ENCODE data around the gene KCNQ5.

GRCh38 chr6:72733045-72733444 is 111.2 kb downstream of the KCNQ5 start:
- TF ChIP-seq SIN3A (IDR thresholded peaks at IDR 0.05; ENCODE audit: low read depth) (no peak), CTCF (IDR thresholded peaks at IDR 0.05 in 2 of 3, conservative IDR thresholded peaks at IDR 0.05 in 1 of 3; ENCODE audit: borderline replicate concordance in 1 of 3, insufficient read depth in 1 of 3, low read depth in 2 of 3, low read length in 2 of 3) (no peak), POLR2AphosphoS5 (IDR thresholded peaks at IDR 0.05; ENCODE audit: low read depth, low read length) (no peak), POLR2A (IDR thresholded peaks at IDR 0.05; ENCODE audit: borderline replicate concordance, extremely low read depth, insufficient read depth, insufficient read length) (no peak)

All from HCT116 (cell line).